NCI-H146 treated with DMSO at 0.1 percent for 48 hours (cell line): ENCODE results near the gene PTPRN2.

Experiments used
- DNase-seq: peaks from one replicate; lab custom pipeline; 2025; ENCODE audit not compliant: unreplicated experiment; lab: John Stamatoyannopoulos, UW

The PTPRN2 gene

DNA sequence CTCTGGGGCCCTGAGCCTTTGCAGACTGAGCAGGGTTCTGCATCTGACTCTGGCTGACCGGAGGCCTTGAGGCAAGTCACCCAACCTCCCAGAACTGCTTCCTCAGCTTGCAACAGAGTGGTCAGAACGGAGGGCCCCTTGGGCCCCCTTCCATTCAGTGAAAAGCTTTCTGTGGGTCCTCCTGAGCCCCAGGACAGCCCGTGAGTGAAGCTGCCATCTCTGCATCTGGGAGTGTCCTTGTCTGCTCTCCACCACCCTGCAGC is 1026.2 kb downstream of the PTPRN2 start:
- no peak for DNase-seq

DNA sequence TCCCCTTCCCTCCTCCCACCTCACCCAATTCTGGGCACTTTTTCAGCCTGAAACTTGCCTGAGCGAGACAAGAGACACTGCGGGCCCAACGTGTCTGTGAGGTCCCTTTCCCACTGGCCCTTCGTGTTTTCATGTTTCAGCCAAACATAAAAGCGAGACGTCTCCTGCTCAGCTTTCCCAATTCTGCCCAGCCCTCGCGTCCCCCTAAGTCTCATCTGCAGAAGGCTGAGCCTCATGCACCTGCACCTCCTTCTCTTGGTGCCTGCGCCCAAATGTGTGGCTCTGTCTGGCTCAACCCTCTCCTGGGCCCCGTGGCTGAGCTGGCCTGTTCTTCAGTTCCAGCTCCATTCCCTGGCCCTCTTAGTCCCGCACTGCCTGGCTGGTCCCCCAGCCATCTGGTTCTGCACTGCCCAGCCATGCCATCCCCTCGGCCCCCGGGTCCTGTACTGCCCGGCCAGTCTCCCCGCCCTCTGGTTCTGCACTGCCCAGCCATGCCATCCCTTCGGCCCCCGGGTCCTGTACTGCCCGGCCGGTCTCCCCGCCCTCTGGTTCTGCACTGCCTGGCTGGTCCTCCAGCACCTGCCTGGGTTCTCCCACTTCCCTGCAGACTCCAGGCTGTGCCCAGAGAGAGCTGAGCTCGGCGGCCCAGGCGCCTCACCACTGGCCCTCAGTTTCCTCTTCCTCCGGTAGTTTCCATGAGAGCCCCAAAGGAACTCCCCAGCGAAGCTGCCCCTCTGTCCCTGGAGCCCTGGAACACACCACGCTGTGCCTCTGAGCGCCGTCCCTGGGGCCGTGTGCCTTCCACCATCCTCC is 1026.7 kb downstream of the PTPRN2 start:
- DNase-seq = no peak

DNA sequence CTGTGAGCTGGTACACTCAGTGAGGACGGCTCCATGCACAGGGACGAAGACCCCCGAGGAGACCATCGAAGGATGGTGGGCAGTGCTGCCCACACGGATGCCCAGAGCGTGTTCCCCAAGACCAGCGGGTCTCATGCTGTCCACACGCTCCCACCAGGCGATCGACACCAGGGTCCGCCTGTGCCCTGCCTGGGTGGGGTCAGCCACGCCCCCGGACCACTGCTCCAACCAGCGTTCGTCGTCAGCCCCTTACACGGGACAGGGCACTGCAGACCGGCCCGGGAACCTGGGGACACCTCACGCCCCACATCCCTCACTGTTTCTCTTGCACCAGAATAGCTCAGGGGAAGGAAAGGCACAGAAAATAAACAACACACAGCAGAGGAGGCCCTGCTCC is 1027.4 kb downstream of the PTPRN2 start:
- DNase-seq = no peak

DNA sequence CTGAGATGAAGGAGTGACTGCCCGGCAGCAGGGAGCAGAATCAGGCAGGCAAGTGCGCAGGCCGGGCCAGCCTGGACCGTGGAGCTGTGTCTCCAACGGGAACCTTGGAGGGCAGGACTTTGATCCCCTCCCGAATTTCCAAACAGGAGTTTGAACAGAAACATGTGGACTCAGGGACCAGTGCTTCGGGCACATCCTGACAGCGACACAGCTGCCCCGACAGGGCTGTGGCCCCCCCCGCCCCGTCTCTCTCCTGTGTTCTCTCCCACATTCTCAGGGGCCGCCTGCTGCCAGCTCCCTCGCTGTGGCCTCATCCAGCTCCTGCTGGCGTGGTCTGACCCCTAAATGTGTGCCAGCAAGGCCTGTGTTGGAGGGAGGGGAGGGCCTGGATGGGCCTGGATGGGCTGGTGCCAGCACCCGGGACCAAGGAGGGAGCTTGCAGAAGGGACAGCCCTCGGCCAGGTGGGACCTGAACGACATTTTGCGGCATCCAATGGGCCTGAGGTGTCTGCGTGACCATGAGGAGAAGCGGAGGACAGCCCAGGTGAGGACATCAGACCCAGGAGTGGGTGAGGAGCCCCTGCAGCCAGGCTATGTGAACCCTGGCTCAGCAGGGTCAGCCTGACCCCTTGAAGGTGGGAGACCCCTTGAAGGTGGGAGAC is 1027.9 kb downstream of the PTPRN2 start:
- no peak for DNase-seq

DNA sequence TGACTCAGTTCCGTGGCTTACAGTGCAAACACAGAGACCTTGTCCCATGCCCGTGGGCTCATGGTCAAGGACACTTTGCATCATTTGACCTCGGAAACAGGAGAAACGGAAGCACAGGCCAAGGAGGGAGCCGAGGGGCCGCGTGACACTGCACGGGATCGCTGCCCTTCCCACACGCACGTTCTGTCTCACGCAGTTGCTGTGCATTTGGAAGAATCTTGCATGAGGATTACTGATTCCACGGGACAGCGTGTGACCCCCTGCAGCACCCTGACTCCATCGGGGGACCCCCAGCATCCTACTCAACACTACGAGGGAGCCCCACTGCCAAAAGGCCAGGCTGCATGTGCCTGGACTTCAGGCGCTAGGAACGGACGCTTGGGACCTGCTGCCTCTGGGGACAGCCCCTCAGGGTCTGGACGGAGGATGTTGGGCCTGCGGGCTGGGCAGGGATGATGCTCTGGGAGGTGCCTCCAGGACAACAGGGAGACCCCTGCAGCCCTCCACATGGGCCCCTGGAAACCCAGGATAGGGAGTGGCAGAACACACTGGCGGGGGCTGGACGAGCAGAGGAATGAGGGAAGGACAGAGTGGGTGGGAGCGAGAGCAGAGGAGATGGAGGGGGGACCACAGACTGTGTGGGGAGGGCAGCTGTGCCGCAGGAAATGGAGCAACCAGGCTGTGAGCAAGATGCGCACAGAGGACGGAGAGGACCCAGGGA is 1028.6 kb downstream of the PTPRN2 start:
- no peak for DNase-seq

DNA sequence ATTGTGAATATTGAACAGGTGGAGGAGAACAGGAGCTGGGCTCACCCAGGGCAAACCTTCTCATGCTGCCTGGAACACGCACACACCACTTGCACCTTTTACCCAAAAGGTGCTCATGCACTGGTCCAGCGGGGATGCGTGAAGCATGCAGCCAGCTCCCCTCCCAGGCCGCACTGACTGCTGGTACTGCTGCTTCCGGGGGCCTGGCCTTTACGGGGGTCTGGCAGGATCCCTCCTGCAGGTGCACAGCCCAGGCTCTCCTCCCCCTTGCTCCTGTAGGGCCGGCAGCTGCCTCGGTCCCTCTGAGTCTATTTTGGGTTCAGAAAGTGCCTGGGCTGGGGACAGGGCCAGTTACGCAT is 1029.1 kb downstream of the PTPRN2 start:
- no peak for DNase-seq

DNA sequence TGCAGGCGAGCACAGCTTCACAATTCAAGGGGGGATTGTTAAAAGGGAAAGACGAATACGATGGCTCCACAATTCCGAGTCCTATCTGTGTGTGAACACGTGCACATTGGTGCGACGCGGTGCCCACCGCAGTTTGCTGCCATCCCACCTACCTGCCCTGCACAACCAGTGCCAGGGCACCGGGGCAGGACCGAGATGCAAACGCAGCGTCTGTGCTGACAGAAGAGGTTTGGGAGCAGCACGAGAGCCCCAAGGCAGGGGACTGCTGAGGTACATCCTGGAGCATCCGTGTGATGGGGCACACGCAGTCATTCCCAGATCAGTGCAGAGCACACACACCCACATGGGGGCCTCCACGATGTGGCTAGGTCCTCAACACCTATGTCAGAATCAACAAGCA is 1029.6 kb downstream of the PTPRN2 start:
- DNase-seq = no peak

DNA sequence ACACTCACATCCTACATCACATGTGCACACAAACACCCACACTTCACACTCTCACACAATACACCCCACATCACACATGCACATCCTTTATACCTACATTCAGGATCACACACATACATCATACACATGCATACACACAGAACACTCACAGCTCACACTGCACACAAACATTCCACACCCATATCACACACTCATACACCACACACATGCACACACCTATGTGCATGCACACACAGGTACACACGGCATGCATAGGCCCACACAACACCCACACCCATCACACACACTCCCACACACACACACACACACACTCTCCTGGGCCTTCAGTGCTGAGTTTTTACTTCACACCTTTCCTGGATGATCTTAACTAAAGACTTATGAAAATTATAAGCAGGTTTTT is 1030.4 kb downstream of the PTPRN2 start:
- DNase-seq = no peak

DNA sequence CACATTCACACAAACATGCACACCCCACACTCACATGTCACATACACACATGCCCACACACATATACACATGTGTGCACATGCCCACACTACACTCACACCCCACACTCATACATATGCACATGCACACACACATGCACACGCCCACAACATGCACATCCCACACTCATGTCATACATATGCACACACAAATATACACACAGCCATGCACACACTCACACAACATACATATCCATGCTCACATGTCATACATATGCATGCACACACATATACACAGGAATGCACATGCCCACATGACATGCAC is 1031.0 kb downstream of the PTPRN2 start:
- no peak for DNase-seq

DNA sequence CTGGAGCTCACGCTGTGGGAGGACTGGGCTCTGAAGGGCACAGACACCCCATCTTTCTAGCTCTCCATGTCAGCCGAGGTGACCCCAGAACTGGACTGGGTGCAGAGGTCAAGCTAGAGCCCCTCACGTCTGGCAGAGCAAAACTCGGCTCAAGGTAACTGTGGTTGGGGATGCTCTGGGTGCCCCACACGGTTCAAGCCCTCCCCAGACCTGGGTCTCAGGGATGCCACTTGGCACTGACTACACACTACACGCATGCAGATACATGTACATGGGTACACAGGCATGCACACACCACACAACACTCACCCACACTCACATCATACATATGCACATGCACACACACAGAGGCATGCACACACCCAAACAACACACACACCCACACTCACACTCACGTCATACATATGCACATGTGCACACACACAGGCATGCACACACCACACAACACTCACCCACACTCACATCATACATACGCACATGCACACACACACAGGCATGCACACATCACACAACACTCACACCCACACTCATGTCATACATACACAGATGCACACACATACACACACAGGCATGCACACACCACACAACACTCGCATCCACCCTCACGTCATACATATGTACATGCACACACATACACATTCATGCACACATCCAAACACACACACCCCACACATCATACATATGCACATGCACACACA is 1031.5 kb downstream of the PTPRN2 start:
- no peak for DNase-seq

DNA sequence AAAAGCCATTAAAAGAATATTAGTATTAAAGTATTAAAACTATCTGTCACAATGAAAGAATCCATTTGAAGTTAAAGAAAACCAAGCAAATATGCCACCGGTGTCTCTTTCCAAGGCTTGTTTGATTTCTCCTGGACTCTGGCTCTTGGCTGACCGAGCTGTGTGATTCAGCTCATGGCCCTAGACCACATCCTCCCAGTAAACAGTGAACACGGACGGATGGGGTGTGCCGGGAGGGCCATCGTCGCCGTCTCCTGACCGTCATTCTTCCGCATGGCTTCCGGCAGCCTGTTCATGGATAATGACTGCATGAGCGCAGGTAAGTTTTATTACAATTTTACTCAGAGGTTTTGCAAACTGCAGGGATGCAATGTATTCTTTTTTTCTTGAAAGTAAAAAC is 1032.3 kb downstream of the PTPRN2 start:
- DNase-seq = no peak

DNA sequence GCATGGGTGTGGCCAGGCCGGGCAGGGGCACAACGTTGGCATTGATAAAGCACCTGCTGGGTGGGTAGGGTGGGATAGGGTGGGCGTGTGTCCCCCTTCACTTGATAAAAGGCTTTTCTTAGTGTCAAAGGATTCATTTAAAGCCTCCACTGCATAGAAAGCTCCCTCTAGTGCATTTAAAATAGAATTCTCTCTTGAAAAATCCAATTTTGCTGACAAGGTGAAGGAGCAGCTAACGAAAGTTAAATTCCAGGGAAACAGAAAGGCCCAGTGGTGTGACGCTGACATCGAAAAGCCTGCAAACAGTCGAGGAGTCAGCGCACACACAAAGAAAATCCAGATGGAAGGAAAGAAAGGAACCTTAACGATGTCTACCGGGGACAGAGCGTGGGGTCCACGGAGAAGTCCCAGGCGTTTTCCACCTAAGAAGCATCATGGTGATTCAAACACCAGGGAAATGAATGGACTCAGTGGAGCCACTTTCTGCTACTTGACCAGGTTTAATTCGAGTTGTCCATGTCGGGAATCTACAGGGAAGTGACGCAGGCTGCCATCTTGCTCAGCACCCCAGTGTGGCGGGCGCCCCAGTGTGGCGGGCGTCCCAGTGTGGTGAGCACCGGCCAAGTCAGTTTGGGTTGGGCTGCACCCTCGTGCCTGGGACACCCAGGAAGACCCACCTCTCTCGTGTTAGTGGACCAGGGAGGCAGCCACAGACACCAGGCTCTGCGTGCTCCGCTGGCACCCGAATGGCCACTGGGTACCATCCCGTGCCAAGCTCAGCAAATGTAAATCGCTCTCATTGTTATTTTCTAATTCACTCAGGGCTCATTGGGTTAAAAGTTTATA is 1033.0 kb downstream of the PTPRN2 start:
- no peak for DNase-seq

DNA sequence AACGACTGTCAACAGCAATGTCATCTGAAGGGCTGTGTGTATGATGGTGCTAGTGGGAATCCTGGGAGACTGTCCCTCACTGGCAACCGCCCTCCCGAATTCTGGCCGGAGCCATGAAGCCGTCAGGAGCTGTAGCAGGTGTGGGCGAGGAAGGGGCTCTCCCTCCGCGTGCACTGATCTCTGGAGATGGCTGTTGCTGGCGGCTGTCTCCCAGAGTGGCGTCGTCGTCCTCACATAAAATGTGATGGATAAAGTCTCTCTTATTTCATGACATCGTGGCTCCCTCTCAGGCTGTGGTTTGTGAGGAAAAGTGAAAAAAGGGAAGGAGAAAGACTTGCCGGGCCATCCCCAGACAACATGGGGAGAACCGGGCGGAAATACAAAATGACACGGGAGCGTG is 1034.4 kb downstream of the PTPRN2 start:
- DNase-seq = no peak

DNA sequence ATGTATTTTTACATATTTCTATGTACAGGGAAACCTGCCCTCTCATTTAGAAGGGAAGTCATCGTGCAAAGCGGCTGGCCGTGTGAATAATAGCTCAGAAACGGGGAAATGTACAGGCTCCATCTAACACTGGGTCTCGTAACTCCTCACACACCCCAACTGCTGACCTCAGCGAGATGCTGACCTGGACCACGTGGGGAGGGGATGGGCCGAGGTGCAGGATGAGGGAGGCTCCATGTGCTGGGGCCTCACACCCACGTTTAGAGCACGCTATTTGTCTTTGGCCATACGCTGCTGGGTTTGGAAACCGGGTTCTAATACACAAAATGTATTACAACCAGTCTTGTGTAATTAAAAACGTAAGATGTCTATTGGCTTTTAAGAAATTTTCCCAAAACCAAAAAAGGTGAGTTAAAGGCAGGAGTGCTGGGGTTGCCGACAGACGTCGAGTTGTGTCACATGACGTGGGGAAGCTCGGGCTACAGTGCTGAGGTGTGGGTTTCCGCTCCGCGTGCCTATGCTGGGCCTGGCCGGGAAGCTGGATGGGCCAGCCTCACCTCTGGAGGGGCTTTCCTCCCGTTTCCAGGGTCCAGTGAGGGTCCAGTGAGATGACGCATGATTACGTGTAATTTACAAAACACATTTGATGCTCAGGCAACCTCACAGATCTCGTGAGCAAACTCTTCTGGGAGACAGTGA is 1035.2 kb downstream of the PTPRN2 start:
- no peak for DNase-seq

DNA sequence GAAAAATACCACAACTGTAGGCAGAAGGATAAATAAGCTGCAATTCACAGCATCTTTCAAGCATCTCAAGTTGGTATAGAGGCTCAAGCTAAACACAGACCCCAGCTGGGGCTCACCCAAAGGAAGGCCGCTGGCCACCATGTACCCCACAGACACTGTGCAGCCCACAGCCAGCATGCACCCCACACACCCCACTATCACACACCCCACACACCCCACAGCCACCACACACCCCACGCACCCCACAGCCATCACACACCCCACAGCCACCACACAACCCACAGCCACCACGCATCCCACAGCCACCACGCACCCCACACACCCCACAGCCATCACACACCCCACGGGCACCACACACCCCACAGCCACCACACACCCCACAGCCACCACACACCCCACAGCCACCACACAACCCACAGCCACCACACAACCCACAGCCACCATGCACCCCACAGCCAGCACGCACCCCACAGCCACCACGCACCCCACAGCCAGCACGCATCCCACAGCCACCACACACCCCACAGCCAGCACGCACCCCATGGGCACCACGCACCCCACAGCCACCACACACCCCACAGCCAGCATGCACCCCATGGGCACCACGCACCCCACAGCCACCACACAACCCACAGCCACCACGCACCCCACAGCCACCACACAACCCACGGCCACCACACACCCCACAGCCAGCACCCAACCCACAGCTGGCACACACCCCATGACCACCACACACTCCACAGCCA is 1036.1 kb downstream of the PTPRN2 start:
- no peak for DNase-seq

DNA sequence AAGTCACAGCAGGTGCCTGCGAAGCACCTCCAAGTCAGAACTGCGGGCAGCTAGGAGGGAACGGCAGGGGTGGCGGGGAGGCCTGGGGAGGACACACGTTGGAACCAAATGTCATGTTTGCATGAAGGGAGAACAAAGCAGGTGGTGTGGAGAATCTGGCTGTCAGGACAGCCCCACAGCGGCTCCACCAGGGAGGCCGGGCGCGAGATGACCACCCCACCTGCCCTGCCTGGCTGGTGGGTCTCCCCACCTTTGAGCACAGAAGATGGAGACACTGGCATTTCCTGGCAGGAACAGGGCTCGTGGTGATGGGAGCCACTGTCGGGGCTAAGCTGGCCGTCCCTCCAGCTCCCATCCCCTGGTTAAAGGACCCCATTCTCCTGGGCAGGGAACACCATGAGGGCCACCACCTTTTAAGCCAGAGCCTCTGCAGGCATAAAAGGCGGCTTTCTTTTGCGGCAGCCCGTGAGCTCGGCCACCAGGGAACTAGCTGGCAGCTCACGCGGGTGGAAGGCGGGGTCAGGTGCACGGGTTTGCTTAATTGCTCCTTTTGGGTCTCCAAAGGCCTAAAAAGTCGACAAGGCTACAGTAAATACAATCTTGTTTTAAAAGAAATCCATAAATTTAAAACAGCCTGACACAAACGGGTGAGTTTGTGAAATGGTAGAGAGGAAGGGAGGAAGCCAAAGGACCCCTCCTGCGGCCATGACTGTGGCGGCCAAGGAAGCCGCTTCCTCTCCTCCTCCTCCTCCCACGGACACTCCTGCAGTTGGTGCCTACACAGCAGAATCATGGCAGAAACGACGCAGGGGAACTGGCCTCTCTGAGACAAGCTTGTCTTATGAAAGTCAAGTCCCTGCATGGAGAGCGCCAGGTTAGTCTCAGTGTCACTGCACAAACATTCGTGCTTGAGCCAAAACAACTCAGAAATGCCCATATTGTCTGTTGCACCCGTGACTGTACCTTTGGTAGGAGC is 1037.0 kb downstream of the PTPRN2 start:
- DNase-seq = no peak

DNA sequence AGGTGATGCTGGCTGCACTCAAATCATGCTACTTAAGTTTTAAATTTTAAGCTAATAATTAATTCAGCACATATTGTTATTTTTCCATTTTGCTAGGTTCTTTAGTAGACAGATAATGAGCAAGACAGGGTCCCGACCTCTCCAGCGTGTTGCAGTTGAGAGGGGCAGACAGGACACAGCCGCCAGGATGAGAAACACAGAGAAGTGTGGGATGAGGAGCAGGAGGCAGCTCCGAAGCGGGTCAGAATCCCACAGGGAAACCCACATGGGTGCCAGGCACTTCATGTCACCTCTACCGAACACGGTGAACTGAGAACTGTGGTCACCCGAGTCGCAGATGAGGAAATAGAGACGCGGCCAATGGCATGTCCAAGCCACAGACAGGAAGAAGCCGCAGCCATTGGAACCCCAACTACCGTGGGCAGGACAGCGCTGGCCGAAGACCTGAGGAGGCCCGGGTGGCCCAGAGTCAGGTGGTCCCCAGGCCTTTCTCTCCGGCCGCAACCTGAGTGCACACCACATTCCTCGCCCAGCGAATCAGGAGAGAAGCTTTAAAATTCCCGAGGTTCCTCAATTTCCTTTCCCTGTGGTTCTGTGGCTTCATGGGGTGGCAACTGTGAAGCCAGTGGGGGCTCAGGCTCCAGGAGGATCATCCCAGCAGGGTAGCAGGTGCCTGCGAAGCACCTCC is 1037.9 kb downstream of the PTPRN2 start:
- DNase-seq = no peak

DNA sequence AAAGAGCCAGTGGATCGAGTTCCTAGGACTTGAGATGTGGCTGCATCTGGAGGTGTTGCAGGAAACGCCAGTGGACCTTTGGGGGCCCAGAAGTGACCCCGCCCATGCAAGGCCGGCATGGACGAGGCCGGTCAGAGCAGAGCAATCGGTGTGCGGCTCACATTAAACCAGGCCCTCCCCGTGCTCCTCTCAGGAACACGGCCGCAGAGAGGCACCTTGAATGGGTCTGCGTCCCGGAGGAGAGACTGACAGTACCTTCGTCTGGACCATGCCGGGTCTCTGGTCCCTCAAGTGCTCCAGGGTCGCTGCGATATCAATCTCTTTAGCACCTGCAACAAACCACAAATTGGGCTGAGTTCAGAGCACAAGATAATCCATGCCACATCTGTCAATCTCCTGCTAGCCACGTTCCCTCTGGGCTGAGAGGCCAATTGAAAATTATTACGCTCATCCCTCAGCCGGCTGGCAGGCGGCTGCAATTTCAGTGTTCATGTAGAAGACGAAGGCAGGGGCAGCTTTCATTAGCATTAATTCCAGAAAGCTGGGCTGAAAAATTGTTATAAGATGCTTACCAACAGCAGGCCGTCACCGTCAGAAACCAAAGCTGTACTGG is 1038.8 kb downstream of the PTPRN2 start:
- DNase-seq = no peak
